PC-9 (cell line): ENCODE results near the gene EXOSC5. TPM values are rescaled to one million over a fixed set of nuclear protein-coding genes. Genes with fewer than 3 reads are reported as not detected.

Experiments used
- BruUV-seq: library from RNA; stranded (reverse); fragments of 400-500 nt; replicated peaks from 2 replicates; lab custom pipeline; 2021; lab: Mats Ljungman, UMichigan
- CTCF ChIA-PET: fragments of 300-600 bp; sonication (Branson Sonifier 250); formaldehyde crosslinking; loops from one replicate; lab custom pipeline; 2022; ENCODE audit warnings: antibody characterized with exemption; lab: Charles Lee
- POLR2A ChIA-PET: fragments of 300-600 bp; sonication (Branson Sonifier 250); formaldehyde crosslinking; loops from one replicate; lab custom pipeline; 2022; ENCODE audit warnings: antibody characterized with exemption; ENCODE audit not compliant: unreplicated experiment; lab: Charles Lee
- DNase-seq, 2 experiments: peaks; one replicate each; pipeline versions ENCODE4 v3.0.0 to v3.0.0-alpha.2; 2015 to 2022; ENCODE audit warnings: mixed read lengths in 1 of 2
- H2AFZ ChIP-seq: fragments of 200-600 bp; sonication (generic); 2 replicates; pipeline ENCODE4 v1.8.1; 2017; ENCODE audit warnings: antibody characterized with exemption
- H3F3A ChIP-seq: fragments of 200-600 bp; sonication (generic); 2 replicates; pipeline ENCODE4 v1.8.1; 2017; ENCODE audit warnings: antibody characterized with exemption, mild to moderate bottlenecking, low read depth; ENCODE audit not compliant: insufficient read depth
- H3K27ac ChIP-seq: fragments of 200-600 bp; sonication (generic); 2 replicates; pipeline ENCODE4 v1.6.1; 2016; ENCODE audit warnings: mixed run types
- H3K27me3 ChIP-seq: fragments of 200-600 bp; sonication (generic); 2 replicates; pipeline ENCODE4 v1.6.1; 2016; ENCODE audit warnings: low read depth, mixed run types; ENCODE audit not compliant: insufficient read depth
- H3K36me3 ChIP-seq: fragments of 200-600 bp; sonication (generic); 2 replicates; pipeline ENCODE4 v1.6.1; 2016; ENCODE audit warnings: low read depth, mixed run types
- H3K4me1 ChIP-seq: fragments of 200-600 bp; sonication (generic); replicated peaks from 2 replicates; pipeline ENCODE4 v1.6.1; 2016; ENCODE audit warnings: mixed run types; ENCODE audit not compliant: insufficient read depth
- H3K4me2 ChIP-seq: fragments of 200-600 bp; sonication (generic); 2 replicates; pipeline ENCODE4 v1.6.1; 2017; ENCODE audit warnings: mixed run types
- H3K4me3 ChIP-seq: fragments of 200-600 bp; sonication (generic); 2 replicates; pipeline ENCODE4 v1.6.1; 2016; ENCODE audit warnings: mixed run types
- H3K79me2 ChIP-seq: fragments of 200-600 bp; sonication (generic); 2 replicates; pipeline ENCODE4 v1.6.1; 2017; ENCODE audit warnings: low read depth, mixed run types
- H3K9me2 ChIP-seq: fragments of 200-600 bp; sonication (generic); 2 replicates; pipeline ENCODE4 v1.8.1; 2017; ENCODE audit warnings: mild to moderate bottlenecking; ENCODE audit not compliant: insufficient read depth
- H3K9me3 ChIP-seq: fragments of 200-600 bp; sonication (generic); 2 replicates; pipeline ENCODE4 v1.8.1; 2016; ENCODE audit warnings: low read depth; ENCODE audit not compliant: insufficient read depth
- H4K20me1 ChIP-seq: fragments of 200-600 bp; sonication (generic); 2 replicates; pipeline ENCODE4 v1.8.1; 2017; ENCODE audit not compliant: insufficient read depth
- CTCF ChIP-seq: fragments of 200-600 bp; sonication (generic); conservative IDR thresholded peaks from 2 replicates; pipeline ENCODE4 v1.6.1; 2017; ENCODE audit warnings: mixed run types, antibody characterized with exemption, mild to moderate bottlenecking, moderate library complexity
- EZH2 ChIP-seq: fragments of 200-600 bp; sonication (generic); IDR thresholded peaks from 2 replicates; pipeline ENCODE4 v1.8.0; 2017; ENCODE audit warnings: antibody characterized with exemption, low read depth
- intact Hi-C: fragments of 100-400 bp; cut with micrococcal nuclease; formaldehyde crosslinking; loops from one replicate; pipeline ENCODE4 v1.10.0; 2022; ENCODE audit not compliant: unreplicated experiment
- total RNA-seq: library from RNA; stranded (reverse); gene quantifications from 2 replicates; pipeline ENCODE4 v1.2.3, GENCODE V29; 2021

The EXOSC5 gene
- total RNA-seq, 1 experiment from 2014 or later: 37.7 TPM

DNA sequence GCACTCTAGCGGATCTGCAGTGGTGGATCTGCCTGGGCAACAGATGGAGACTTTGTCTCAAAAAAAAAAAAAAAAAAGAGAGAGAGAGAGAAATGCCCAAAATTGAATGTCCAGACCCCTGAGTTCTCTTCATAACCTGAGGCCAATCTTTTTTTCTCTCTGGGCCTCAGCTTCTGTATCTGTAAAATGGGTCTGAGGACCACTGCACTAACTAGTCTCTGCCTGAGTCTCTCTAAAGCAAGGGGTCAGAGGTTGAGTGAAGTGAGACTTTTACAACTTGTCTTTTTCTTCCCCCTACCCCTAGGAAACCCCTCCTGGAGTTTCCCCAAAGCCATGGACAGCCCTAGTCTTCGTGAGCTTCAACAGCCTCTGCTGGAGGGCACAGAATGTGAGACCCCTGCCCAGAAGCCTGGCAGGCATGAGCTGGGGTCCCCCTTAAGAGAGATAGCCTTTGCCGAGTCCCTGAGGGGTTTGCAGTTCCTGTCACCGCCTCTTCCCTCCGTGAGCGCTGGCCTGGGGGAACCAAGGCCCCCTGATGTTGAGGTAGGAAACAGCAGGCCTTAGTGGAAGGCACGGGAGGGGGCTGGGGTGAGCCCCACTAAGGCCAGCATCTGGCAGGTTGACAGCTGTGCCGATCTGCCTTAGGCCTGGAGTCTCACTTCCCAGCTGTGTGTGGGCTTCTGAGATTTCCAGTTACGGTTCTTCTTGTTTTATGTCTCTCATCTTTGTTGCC, 19.0 kb downstream of the EXOSC5 start:
- DNase-seq: no peak
- H3K4me1 ChIP-seq: no peaks in the 10 kb centered on the region
- TF ChIP-seq CTCF (no peak), EZH2 (no peak)
- no peak overlapping the region for H2AFZ ChIP-seq
- H3K36me3 ChIP-seq: no peaks in the 10 kb centered on the region
- H3K4me2 ChIP-seq: no peak overlapping the region
- H3K27me3 ChIP-seq: no peaks in the 10 kb centered on the region
- no peak overlapping the region for H3K4me3 ChIP-seq
- no peaks in the 10 kb centered on the region for H4K20me1 ChIP-seq
- POLR2A ChIA-PET: no interaction called here
- no peaks in the 10 kb centered on the region for H3K79me2 ChIP-seq
- BruUV-seq: no TSS peak
- H3K9me3 ChIP-seq: no peaks in the 10 kb centered on the region
- H3F3A ChIP-seq: no peaks in the 10 kb centered on the region
- no peak overlapping the region for H3K27ac ChIP-seq
- intact Hi-C loops: no loop called here
- CTCF ChIA-PET: no interaction called here
- H3K9me2 ChIP-seq: no peaks in the 10 kb centered on the region

DNA sequence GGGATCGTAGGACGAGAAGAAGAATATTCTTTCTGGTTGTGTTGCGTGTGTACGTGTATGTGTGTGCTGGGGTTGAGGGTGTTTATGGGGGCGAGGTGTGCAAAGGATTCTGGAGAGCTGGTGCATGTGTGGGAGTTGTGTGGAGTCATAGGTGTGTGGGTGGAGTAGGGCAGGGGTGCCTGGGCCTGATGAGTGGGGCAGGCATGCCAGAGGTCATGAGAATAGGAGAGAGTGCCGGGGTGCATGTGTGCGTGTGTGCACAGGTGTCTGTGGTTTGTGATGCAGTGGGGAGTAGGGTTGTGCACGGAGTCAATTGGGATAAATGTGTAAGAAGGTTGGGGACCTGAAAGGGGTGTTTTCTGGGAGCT, 20.2 kb downstream of the EXOSC5 start:
- DNase-seq: no peak
- H3K27ac ChIP-seq: no peak overlapping the region
- no peaks in the 10 kb centered on the region for H4K20me1 ChIP-seq
- H3K4me2 ChIP-seq: no peak overlapping the region
- CTCF ChIA-PET: no interaction called here
- intact Hi-C loops: no loop called here
- H3F3A ChIP-seq: no peaks in the 10 kb centered on the region
- TF ChIP-seq EZH2: no peak
- no peak for TF ChIP-seq CTCF
- H3K27me3 ChIP-seq: no peaks in the 10 kb centered on the region
- POLR2A ChIA-PET: interaction anchor here (0.6 to 0.7 kb wide), 2 partner anchors 9 to 192 kb away, joined by 3 to 15 read pairs; no protein-coding TSS in a partner anchor
- BruUV-seq: no TSS peak
- H3K9me2 ChIP-seq: no peaks in the 10 kb centered on the region
- no peaks in the 10 kb centered on the region for H3K36me3 ChIP-seq
- H3K9me3 ChIP-seq: no peaks in the 10 kb centered on the region
- H3K79me2 ChIP-seq: no peaks in the 10 kb centered on the region
- H2AFZ ChIP-seq: no peak overlapping the region
- no peak overlapping the region for H3K4me3 ChIP-seq
- no peaks in the 10 kb centered on the region for H3K4me1 ChIP-seq

- no peak within 1 kb of the TSS for H3K4me2 ChIP-seq
- POLR2A ChIA-PET: interaction anchor here (0.6 to 0.7 kb wide), 2 partner anchors 9 to 192 kb away, joined by 3 to 15 read pairs; no protein-coding TSS in a partner anchor
These were observed 20.7 kb downstream of the EXOSC5 start, which contains the start of gene TMEM91 for GRCh38 chr19:41376241-41376997. TMEM91 (plus strand) TSS chr19:41376533; CDS start chr19:41378310, 1,777 bp downstream.

More at GRCh38 chr19:41376241-41376997, 20.7 kb downstream of the EXOSC5 start, which contains the start of gene TMEM91:
- no peak within 1 kb of the TSS for H2AFZ ChIP-seq
- no peaks in the 10 kb centered on the region for H3K4me1 ChIP-seq
- H3K79me2 ChIP-seq: no peaks in the 10 kb centered on the region
- BruUV-seq: no TSS peak
- no peak for TF ChIP-seq EZH2
- no peak for TF ChIP-seq CTCF
- intact Hi-C loops: no loop called here
- H3F3A ChIP-seq: no peaks in the 10 kb centered on the region
- H4K20me1 ChIP-seq: no peaks in the 10 kb centered on the region
- no peaks in the 10 kb centered on the region for H3K9me2 ChIP-seq
- H3K36me3 ChIP-seq: no peaks in the 10 kb centered on the region
- no peaks in the 10 kb centered on the region for H3K9me3 ChIP-seq
- CTCF ChIA-PET: no interaction called here
- DNase-seq: no peak
- H3K27me3 ChIP-seq: no peaks in the 10 kb centered on the region
- H3K4me3 ChIP-seq: no peak within 1 kb of the TSS
- no peak within 1 kb of the TSS for H3K27ac ChIP-seq
